ENCODE results near the gene GTF3C2. TPM values are rescaled to one million over a fixed set of nuclear protein-coding genes. Genes with fewer than 3 reads are reported as not detected.
"Not testable (repeated sequence)": the region's sequence is repeated elsewhere in the genome, so short reads cannot be mapped to it uniquely, and the experiment has no call there.

Gene GTF3C2
- total RNA-seq, 1 donor from 2014 or later: 57.4 TPM

DNA sequence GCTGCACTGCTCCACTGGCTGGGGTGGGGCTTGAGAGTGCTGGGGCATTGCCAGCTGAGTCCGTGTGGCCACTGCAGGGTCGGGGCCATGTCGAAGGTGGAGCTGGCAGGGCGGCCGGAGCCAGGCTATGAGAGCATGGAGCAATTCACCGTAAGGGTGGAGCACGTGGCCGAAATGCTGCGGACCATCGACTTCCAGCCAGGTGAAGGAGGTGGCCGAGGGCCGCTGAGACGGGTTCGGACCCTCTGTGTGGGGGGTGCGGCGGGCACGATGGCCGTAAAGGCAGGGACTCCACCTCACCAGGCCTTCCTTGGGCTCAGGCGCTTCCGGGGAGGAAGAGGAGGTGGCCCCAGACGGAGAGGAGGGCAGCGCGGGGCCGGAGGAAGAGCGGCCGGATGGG lies 50.4 kb downstream of the GTF3C2 start:
- H3K4me1 Mint-ChIP-seq (ENCODE audit: unreplicated experiment): no peaks in the 10 kb centered on the region
- H3K9me3 Mint-ChIP-seq (ENCODE audit: unreplicated experiment): no peaks in the 10 kb centered on the region
- H3K36me3 Mint-ChIP-seq (ENCODE audit: unreplicated experiment): peaks cover 9% of the 10 kb centered on the region
- H3K4me3 Mint-ChIP-seq (ENCODE audit: unreplicated experiment): no peak overlapping the region
- peaks cover 6% of the 10 kb centered on the region for H3K27me3 Mint-ChIP-seq (ENCODE audit: unreplicated experiment)
- TF ChIP-seq, protein P1, sequence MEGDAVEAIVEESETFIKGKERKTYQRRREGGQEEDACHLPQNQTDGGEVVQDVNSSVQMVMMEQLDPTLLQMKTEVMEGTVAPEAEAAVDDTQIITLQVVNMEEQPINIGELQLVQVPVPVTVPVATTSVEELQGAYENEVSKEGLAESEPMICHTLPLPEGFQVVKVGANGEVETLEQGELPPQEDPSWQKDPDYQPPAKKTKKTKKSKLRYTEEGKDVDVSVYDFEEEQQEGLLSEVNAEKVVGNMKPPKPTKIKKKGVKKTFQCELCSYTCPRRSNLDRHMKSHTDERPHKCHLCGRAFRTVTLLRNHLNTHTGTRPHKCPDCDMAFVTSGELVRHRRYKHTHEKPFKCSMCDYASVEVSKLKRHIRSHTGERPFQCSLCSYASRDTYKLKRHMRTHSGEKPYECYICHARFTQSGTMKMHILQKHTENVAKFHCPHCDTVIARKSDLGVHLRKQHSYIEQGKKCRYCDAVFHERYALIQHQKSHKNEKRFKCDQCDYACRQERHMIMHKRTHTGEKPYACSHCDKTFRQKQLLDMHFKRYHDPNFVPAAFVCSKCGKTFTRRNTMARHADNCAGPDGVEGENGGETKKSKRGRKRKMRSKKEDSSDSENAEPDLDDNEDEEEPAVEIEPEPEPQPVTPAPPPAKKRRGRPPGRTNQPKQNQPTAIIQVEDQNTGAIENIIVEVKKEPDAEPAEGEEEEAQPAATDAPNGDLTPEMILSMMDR (IDR thresholded peaks at IDR 0.05): no peak
- no peak for DNase-seq (ENCODE audit: extremely low spot score, unreplicated experiment)
- no peak overlapping the region for H3K27ac Mint-ChIP-seq (ENCODE audit: unreplicated experiment)

DNA sequence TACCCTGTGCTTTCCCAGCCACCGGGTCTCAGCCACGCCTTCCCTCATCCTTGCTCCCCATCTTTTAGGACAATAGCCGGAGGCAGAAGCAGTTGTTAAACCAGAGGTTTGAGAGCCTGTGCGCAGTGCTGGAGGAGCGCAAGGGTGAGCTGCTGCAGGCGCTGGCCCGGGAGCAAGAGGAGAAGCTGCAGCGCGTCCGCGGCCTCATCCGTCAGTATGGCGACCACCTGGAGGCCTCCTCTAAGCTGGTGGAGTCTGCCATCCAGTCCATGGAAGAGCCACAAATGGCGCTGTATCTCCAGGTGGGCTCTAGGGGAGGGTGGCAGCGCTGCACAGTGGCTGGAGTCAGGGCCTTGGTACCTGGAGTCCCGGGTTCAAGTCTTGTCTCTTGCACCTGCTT lies 51.0 kb downstream of the GTF3C2 start:
- Mint-ChIP-seq H3K27ac (ENCODE audit: unreplicated experiment) (no peak overlapping the region), H3K4me3 (ENCODE audit: unreplicated experiment) (no peak overlapping the region)

DNA sequence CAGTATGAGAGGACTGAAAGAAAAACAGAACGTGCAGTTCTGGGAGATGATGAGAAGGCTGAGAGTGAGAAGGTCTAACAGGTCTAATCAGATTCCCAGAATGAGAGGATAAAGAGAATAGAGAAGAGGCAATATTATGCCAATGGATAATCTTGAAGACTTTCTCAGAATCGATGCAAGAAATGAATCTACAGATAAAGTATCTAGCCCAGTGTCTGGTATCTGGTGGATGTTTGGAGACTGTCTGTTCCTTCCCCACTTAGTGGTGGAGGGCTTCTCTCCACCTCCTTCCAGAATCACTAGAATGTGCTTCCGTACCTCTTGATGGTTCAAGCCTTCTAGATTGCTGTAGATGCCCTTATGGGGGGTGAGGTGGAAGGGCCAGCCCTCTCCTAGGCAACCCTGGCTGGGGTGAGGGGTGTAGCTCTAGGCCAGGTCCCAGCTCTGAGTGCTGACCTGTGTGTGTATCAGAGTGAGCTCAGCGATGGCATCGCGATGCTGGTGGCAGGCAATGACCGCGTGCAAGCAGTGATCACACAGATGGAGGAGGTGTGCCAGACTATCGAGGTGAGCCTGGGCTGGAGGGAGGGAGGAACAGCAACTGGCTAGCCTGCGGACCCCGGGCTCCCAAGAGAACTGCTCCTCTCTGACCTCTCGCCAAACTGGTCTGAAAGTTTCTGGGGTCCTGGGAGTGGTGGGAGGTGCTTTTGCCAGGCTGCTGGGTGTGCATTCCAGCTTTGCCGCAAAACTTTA lies 51.9 kb downstream of the GTF3C2 start:
- TF ChIP-seq, protein P1 (IDR thresholded peaks at IDR 0.05): no peak
- Mint-ChIP-seq H3K9me3 (ENCODE audit: unreplicated experiment) (no peaks in the 10 kb centered on the region), H3K4me1 (ENCODE audit: unreplicated experiment) (no peaks in the 10 kb centered on the region), H3K36me3 (ENCODE audit: unreplicated experiment) (peaks cover 3% of the 10 kb centered on the region), H3K27me3 (ENCODE audit: unreplicated experiment) (peaks cover 6% of the 10 kb centered on the region), H3K27ac (ENCODE audit: unreplicated experiment) (no peak overlapping the region), H3K4me3 (ENCODE audit: unreplicated experiment) (no peak overlapping the region)
- DNase-seq (ENCODE audit: extremely low spot score, unreplicated experiment): no peak

More for the DNA sequence above, 51.0 kb downstream of the GTF3C2 start:
- Mint-ChIP-seq H3K4me1 (ENCODE audit: unreplicated experiment) (no peaks in the 10 kb centered on the region), H3K36me3 (ENCODE audit: unreplicated experiment) (peaks cover 6% of the 10 kb centered on the region), H3K27me3 (ENCODE audit: unreplicated experiment) (peaks cover 6% of the 10 kb centered on the region), H3K9me3 (ENCODE audit: unreplicated experiment) (no peaks in the 10 kb centered on the region)
- TF ChIP-seq, protein P1 (IDR thresholded peaks at IDR 0.05): no peak
- DNase-seq (ENCODE audit: extremely low spot score, unreplicated experiment): no peak

DNA sequence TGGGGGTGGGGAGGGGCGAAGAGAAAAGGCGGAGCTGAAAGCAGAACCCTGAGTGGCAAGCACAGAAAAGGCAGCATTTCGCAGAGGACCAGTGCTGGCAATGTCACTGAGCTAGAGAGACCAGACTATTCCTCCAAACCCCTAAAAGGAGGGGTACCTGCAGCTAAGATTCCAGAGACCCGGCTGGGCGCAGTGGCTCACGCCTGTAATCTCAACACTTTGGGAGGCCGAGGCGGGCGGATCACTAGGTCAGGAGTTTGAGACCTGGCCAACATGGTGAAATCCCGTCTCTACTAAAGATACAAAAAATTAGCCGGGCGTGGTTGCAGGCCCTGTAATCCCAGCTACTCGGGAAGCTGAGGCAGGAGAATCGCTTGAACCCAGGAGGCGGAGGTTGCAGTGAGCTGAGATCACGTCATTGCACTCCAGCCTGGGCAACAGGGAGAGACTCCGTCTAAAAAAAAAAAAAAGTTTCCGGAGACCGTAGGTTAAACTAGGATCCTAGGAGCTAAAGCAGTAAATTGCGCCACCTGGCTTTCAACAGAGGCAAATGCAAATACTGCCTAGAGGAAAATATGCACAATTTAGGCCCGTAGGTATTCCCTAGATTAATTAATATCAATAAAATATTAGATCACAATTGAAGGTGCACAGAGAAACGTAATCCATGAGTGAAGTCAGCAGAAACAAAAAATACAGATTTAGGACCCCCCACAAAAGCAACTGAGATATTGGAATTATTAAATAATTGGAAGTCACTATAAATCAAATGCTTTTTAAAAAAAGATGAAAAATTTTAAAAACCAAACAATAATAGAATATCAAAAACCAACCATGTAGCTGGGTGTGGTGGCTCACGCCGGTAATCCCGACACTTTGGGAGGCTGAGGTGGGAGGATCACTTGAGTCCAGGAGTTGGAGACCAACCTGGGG lies 53.2 kb downstream of the GTF3C2 start:
- Mint-ChIP-seq H3K27me3 (ENCODE audit: unreplicated experiment) (peaks cover 7% of the 10 kb centered on the region), H3K4me3 (ENCODE audit: unreplicated experiment) (no peak overlapping the region), H3K4me1 (ENCODE audit: unreplicated experiment) (no peaks in the 10 kb centered on the region), H3K27ac (ENCODE audit: unreplicated experiment) (no peak overlapping the region), H3K9me3 (ENCODE audit: unreplicated experiment) (no peaks in the 10 kb centered on the region), H3K36me3 (ENCODE audit: unreplicated experiment) (no peaks in the 10 kb centered on the region)
- TF ChIP-seq, protein P1 (IDR thresholded peaks at IDR 0.05): peak; percentile 87
- DNase-seq (ENCODE audit: extremely low spot score, unreplicated experiment): no peak

DNA sequence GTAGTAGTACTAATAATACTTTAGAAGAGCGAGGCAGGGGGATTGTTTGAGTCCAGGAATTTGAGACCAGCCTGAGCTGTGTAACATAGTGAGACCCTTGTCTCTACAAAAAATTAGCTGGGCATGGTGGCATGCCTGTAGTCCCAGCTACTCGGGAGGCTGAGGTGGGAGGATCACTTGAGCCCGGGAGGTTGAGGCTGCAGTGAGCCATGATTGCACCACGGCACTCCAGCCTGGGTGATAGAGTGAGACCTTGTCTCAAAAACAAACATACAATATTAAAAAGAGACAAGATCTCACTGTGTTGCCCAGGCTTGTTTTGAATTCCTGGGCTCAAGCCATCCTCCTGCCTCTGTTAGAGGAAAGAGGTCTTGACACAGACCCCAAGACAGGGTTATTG lies 56.0 kb downstream of the GTF3C2 start:
- not testable (repeated sequence) for H3K9me3 Mint-ChIP-seq (ENCODE audit: unreplicated experiment); H3K4me1 Mint-ChIP-seq (ENCODE audit: unreplicated experiment); H3K27ac Mint-ChIP-seq (ENCODE audit: unreplicated experiment); DNase-seq (ENCODE audit: extremely low spot score, unreplicated experiment); H3K36me3 Mint-ChIP-seq (ENCODE audit: unreplicated experiment); H3K4me3 Mint-ChIP-seq (ENCODE audit: unreplicated experiment)
- H3K27me3 Mint-ChIP-seq (ENCODE audit: unreplicated experiment): peaks cover 20% of the 10 kb centered on the region

All from osteocyte (in vitro differentiated cells).